K562 (cell line): ENCODE measurements around the gene FOXB2. TPM values are rescaled to one million over a fixed set of nuclear protein-coding genes. Genes with fewer than 3 reads are reported as not detected.

Experiments used
- ATAC-seq: fragments of 200-7000 bp; cut with Tn5 transposase; 3 replicates; pipeline ENCODE4 v1.9.1; 2020; ENCODE audit warnings: moderate library complexity
- BruUV-seq: library from RNA; stranded (reverse); fragments of 400-500 nt; replicated peaks from 2 replicates; lab custom pipeline; 2021; lab: Mats Ljungman, UMichigan
- CTCF ChIA-PET: fragments of 300-600 bp; formaldehyde crosslinking; extraction: SDS; loops from one replicate; lab custom pipeline; 2021; ENCODE audit warnings: low intra/inter-chr PET ratio; lab: Yijun Ruan, JAX
- POLR2A ChIA-PET: fragments of 300-600, 350-650 bp; sonication (Branson Sonifier 250); formaldehyde crosslinking; extraction: SDS; loops from one replicate; lab custom pipeline; 2021; ENCODE audit warnings: antibody characterized with exemption, inconsistent platforms; lab: Yijun Ruan, JAX
- DNase-seq, 4 experiments: peaks; one replicate each; pipeline versions ENCODE4 v3.0.0 to v3.0.0-alpha.2; 2011 to 2018; ENCODE audit warnings: low spot score in 3 of 4, mixed read lengths in 3 of 4; ENCODE audit errors: extremely low read depth in 1 of 4
- FAIRE-seq: peaks from 2 replicates; lab custom pipeline; 2011; peaks lifted over from hg19 to GRCh38; lab: Jason Lieb, UNC
- H2AFZ ChIP-seq: 2 replicates; pipeline ENCODE4 v1.6.0; 2011; ENCODE audit warnings: low read depth, low read length, control low read depth, inconsistent platforms
- H3K27ac ChIP-seq: fragments of 200-600 bp; 3 replicates; pipeline ENCODE4 v1.8.0; 2011; ENCODE audit warnings: low read depth, mild to moderate bottlenecking, control low read depth, inconsistent platforms, low read length, moderate library complexity, mixed read lengths; ENCODE audit errors: extremely low read depth
- H3K27me3 ChIP-seq, 2 experiments: fragments of 300-600 bp in 1 of 2; 2 replicates in 1 of 2; 3 replicates in 1 of 2; pipeline versions ENCODE4 v1.6.0 to v1.8.0; 2011; ENCODE audit warnings: inconsistent platforms in 2 of 2, low read length in 2 of 2, mild to moderate bottlenecking in 1 of 2, mixed read lengths in 1 of 2, moderate library complexity in 1 of 2; ENCODE audit not compliant: control insufficient read depth in 2 of 2, insufficient read depth in 2 of 2
- H3K36me3 ChIP-seq: fragments of 300-600 bp; 3 replicates; pipeline ENCODE4 v1.8.0; 2011; ENCODE audit warnings: mild to moderate bottlenecking, low read length, inconsistent platforms; ENCODE audit not compliant: control insufficient read depth, insufficient read depth
- H3K4me1 ChIP-seq, 2 experiments: fragments of 200-600 bp in 1 of 2; replicated peaks in 1 of 2; 2 replicates in 1 of 2; 3 replicates in 1 of 2; pipeline versions ENCODE4 v1.5.1 to v1.8.0; 2011; ENCODE audit warnings: inconsistent platforms in 2 of 2, low read length in 2 of 2, mild to moderate bottlenecking in 1 of 2, mixed read lengths in 1 of 2, moderate library complexity in 1 of 2; ENCODE audit not compliant: control insufficient read depth in 2 of 2, insufficient read depth in 2 of 2
- H3K4me2 ChIP-seq: 2 replicates; pipeline ENCODE4 v1.6.1; 2011; ENCODE audit warnings: low read length, control low read depth, inconsistent platforms, mixed read lengths; ENCODE audit not compliant: insufficient read depth
- H3K4me3 ChIP-seq: fragments of 200-600 bp; sonication (generic), shearing (Covaris generic); 2 replicates; pipeline ENCODE4 v1.5.1; 2016; ENCODE audit warnings: control low read depth, inconsistent platforms
- H3K79me2 ChIP-seq: fragments of 200-600 bp; 3 replicates; pipeline ENCODE4 v1.8.0; 2011; ENCODE audit warnings: low read length, inconsistent platforms; ENCODE audit not compliant: control insufficient read depth, insufficient read depth
- H3K9ac ChIP-seq, 2 experiments: 2 replicates each; pipeline versions ENCODE4 v1.6.0 to v1.6.1; 2011; ENCODE audit warnings: low read depth in 2 of 2, low read length in 2 of 2, control low read depth in 1 of 2, inconsistent platforms in 1 of 2, mild to moderate bottlenecking in 1 of 2, mixed read lengths in 1 of 2; ENCODE audit not compliant: insufficient read depth in 1 of 2
- H3K9me1 ChIP-seq: one replicate; pipeline ENCODE4 v1.6.0; 2011; ENCODE audit warnings: inconsistent platforms, mild to moderate bottlenecking, low read length, moderate library complexity; ENCODE audit not compliant: control insufficient read depth, insufficient read depth
- H3K9me3 ChIP-seq: replicated peaks from 2 replicates; pipeline ENCODE4 v1.5.1; 2011; ENCODE audit warnings: low read depth, low read length, inconsistent platforms; ENCODE audit not compliant: control insufficient read depth, insufficient read depth
- H4K20me1 ChIP-seq: replicated peaks from 2 replicates; pipeline ENCODE4 v1.6.1; 2011; ENCODE audit warnings: low read length, inconsistent platforms, mixed read lengths; ENCODE audit not compliant: control insufficient read depth, insufficient read depth
- CBX2 ChIP-seq: fragments of 200-600 bp; sonication (generic); IDR thresholded peaks from one replicate; pipeline ENCODE4 v1.6.1; 2012; ENCODE audit warnings: mild to moderate bottlenecking, low read length, inconsistent platforms; ENCODE audit not compliant: insufficient read depth, poor library complexity, severe bottlenecking
- CBX8 ChIP-seq: fragments of 200-600 bp; sonication (generic); IDR thresholded peaks from 2 replicates; pipeline ENCODE4 v1.6.1; 2012; ENCODE audit warnings: borderline replicate concordance, mixed run types, low read depth, mild to moderate bottlenecking, moderate library complexity, mixed read lengths, low read length, control low read depth, inconsistent platforms; ENCODE audit not compliant: poor library complexity, severe bottlenecking; ENCODE audit errors: extremely low read depth
- FOXA1 ChIP-seq: fragments of 450-650 bp; IDR thresholded peaks from 2 replicates; pipeline ENCODE4 v1.6.1; 2016; ENCODE audit warnings: mild to moderate bottlenecking, borderline replicate concordance
- FOXP4 ChIP-seq: sonication (generic); formaldehyde crosslinking; IDR thresholded peaks from 2 replicates; pipeline ENCODE4 v1.8.0; 2022; ENCODE audit warnings: mild to moderate bottlenecking, missing genetic modification reagents, borderline replicate concordance
- GATAD2A ChIP-seq: fragments of 450-650 bp; IDR thresholded peaks from 2 replicates; pipeline ENCODE4 v1.6.1; 2017
- MCM3 ChIP-seq: fragments of 450-650 bp; IDR thresholded peaks from 2 replicates; pipeline ENCODE4 v1.6.1; 2016
- MTA3 ChIP-seq: fragments of 450-650 bp; formaldehyde crosslinking; IDR thresholded peaks from 2 replicates; pipeline ENCODE4 v1.6.1; 2017; ENCODE audit warnings: mild to moderate bottlenecking, borderline replicate concordance
- PATZ1 ChIP-seq: fragments of 250-450 bp; sonication (Bioruptor Pico); IDR thresholded peaks from 2 replicates; pipeline ENCODE4 v1.5.0; 2020; ENCODE audit warnings: mild to moderate bottlenecking, borderline replicate concordance
- TGIF2 ChIP-seq: sonication (generic); formaldehyde crosslinking; IDR thresholded peaks from 2 replicates; pipeline ENCODE4 v1.8.1; 2022; ENCODE audit warnings: mild to moderate bottlenecking, missing genetic modification reagents, moderate library complexity
- ZNF764 ChIP-seq: fragments of 250-450 bp; sonication (Bioruptor Pico); IDR thresholded peaks from 2 replicates; pipeline ENCODE4 v1.4.0; 2020; ENCODE audit warnings: low read depth, mild to moderate bottlenecking, moderate library complexity
- WGBS: fragments of 100-300 bp; shearing (Covaris generic); methylation state at CpG from one replicate; pipeline ENCODE4 v1.1.6; 2016; ENCODE audit warnings: low coverage, mixed read lengths; ENCODE audit not compliant: insufficient coverage; ENCODE audit errors: missing lambda C conversion rate; 5-methylcytosine and 5-hydroxymethylcytosine counted together
- in situ Hi-C: fragments of 300-500 bp; cut with MboI; formaldehyde crosslinking; loops from 4 replicates; pipeline ENCODE4 v1.15.0; 2018; ENCODE audit warnings: inconsistent platforms, mixed read lengths
- intact Hi-C: fragments of 100-400 bp; cut with micrococcal nuclease; formaldehyde crosslinking; loops from 2 replicates; pipeline ENCODE4 v1.14.2; 2022
- polyA plus RNA-seq, 8 experiments: library from polyadenylated mRNA; depleted of rRNA in 4 of 8; stranded (reverse) in 5 of 8; unstranded in 3 of 8; fragments of >200 nt; fragmentation: Nextera tagmentation in 2 of 8; fragmentation: Illumina TruSeq in 1 of 8; extraction: Ambion mirVana in 2 of 8; extraction: Trizol in 1 of 8; gene quantifications; 2 replicates each; pipeline versions ENCODE4 v1.2.1 to v1.2.3, GENCODE V29; 2011 to 2014; ENCODE audit warnings: inconsistent platforms in 1 of 8, missing spikeins in 1 of 8
- total RNA-seq, 7 experiments: library from RNA; depleted of rRNA in 6 of 7; stranded (reverse); fragments of >200 nt in 6 of 7; fragmentation: Illumina TruSeq in 2 of 7; extraction: Trizol in 2 of 7; gene quantifications; 2 replicates each; pipeline versions ENCODE4 v1.2.1 to v1.2.3, GENCODE V29; 2011 to 2021; ENCODE audit warnings: low replicate concordance in 1 of 7
- TF ChIP-seq, protein P1 (sequence below): fragments of 250-450 bp; sonication (Bioruptor Pico); IDR thresholded peaks from 2 replicates; pipeline ENCODE4 v1.8.0; 2022; ENCODE audit warnings: moderate library complexity, mild to moderate bottlenecking, inconsistent platforms
- TF ChIP-seq, protein P2 (sequence below): sonication (generic); formaldehyde crosslinking; IDR thresholded peaks from 2 replicates; pipeline ENCODE4 v1.8.1; 2023; ENCODE audit warnings: mild to moderate bottlenecking, missing genetic modification reagents

The FOXB2 gene
- total and polyA plus RNA-seq, 9 of the 15 experiments (the other 6 are each of a cell fraction or from before 2014, with no cell fraction given) = not detected

GRCh38 chr9:76969716-76970115, 49.7 kb upstream of the FOXB2 start:
- TF ChIP-seq TGIF2 (CRISPR knock-in tag) (no peak), MTA3 (no peak), FOXP4 (CRISPR knock-in tag) (no peak), CBX2 (no peak), GATAD2A (no peak), PATZ1 (no peak), MCM3 (no peak), FOXA1 (no peak), CBX8 (no peak), ZNF764 (CRISPR knock-in tag) (no peak)
- TF ChIP-seq, protein P1, sequence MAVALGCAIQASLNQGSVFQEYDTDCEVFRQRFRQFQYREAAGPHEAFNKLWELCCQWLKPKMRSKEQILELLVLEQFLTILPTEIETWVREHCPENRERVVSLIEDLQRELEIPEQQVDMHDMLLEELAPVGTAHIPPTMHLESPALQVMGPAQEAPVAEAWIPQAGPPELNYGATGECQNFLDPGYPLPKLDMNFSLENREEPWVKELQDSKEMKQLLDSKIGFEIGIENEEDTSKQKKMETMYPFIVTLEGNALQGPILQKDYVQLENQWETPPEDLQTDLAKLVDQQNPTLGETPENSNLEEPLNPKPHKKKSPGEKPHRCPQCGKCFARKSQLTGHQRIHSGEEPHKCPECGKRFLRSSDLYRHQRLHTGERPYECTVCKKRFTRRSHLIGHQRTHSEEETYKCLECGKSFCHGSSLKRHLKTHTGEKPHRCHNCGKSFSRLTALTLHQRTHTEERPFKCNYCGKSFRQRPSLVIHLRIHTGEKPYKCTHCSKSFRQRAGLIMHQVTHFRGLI (CRISPR knock-in tag) = no peak
- TF ChIP-seq, protein P2, sequence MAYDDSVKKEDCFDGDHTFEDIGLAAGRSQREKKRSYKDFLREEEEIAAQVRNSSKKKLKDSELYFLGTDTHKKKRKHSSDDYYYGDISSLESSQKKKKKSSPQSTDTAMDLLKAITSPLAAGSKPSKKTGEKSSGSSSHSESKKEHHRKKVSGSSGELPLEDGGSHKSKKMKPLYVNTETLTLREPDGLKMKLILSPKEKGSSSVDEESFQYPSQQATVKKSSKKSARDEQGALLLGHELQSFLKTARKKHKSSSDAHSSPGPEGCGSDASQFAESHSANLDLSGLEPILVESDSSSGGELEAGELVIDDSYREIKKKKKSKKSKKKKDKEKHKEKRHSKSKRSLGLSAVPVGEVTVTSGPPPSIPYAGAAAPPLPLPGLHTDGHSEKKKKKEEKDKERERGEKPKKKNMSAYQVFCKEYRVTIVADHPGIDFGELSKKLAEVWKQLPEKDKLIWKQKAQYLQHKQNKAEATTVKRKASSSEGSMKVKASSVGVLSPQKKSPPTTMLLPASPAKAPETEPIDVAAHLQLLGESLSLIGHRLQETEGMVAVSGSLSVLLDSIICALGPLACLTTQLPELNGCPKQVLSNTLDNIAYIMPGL (CRISPR knock-in tag) = no peak
- Histone ChIP-seq H4K20me1 (no peaks in the 10 kb centered on the region), H3K79me2 (no peaks in the 10 kb centered on the region), H3K4me3 (no peak overlapping the region), H3K9me3 (no peaks in the 10 kb centered on the region), H3K27me3 (no peaks in the 10 kb centered on the region), H3K36me3 (no peaks in the 10 kb centered on the region), H3K27ac (no peak overlapping the region), H3K9me1 (no peaks in the 10 kb centered on the region), H3K4me2 (no peak overlapping the region), H3K4me1 (no peaks in the 10 kb centered on the region), H3K9ac (no peak overlapping the region), H2AFZ (no peak overlapping the region)
- 0% methylated on average over 1 of the region's 1 CpG for WGBS
- BruUV-seq = no TSS peak
- POLR2A ChIA-PET = no interaction called here
- in situ Hi-C loops = no loop called here
- no peak for DNase-seq
- ATAC-seq = no peak
- FAIRE-seq = no peak
- intact Hi-C loops = no loop called here
- CTCF ChIA-PET = interaction anchor here (0.8 kb wide), 1 partner anchor 57 kb away, joined by 3 read pairs; no protein-coding TSS in a partner anchor
